AG09319 (cell line): ENCODE results near the gene USP48.

Experiments
- DNase-seq: peaks from one replicate; pipeline ENCODE4 v3.0.0-alpha.2; 2010; ENCODE audit warnings: low read depth; ENCODE audit errors: extremely low read depth
- CTCF ChIP-seq: IDR thresholded peaks from 2 replicates; pipeline ENCODE4 v1.5.1; 2011; ENCODE audit warnings: low read depth, mild to moderate bottlenecking, inconsistent platforms, low read length, moderate library complexity

Gene USP48

GRCh38 chr1:21724098-21724497 is 58.9 kb downstream of the USP48 start:
- no peak for TF ChIP-seq CTCF
- DNase-seq, result no peak

GRCh38 chr1:21721295-21721985 is 61.5 kb downstream of the USP48 start:
- no peak for DNase-seq
- no peak for TF ChIP-seq CTCF

GRCh38 chr1:21716169-21716568 is 66.8 kb downstream of the USP48 start:
- TF ChIP-seq CTCF, result no peak

GRCh38 chr1:21707891-21708290 is 75.1 kb downstream of the USP48 start:
- DNase-seq, result no peak
- no peak for TF ChIP-seq CTCF

More at GRCh38 chr1:21716169-21716568, 66.8 kb downstream of the USP48 start:
- DNase-seq, result no peak

GRCh38 chr1:21707086-21707840 is 75.7 kb downstream of the USP48 start:
- no peak for TF ChIP-seq CTCF
- DNase-seq, result no peak

- DNase-seq, result no peak
- no peak for TF ChIP-seq CTCF
Measured at GRCh38 chr1:21706151-21706835, 76.7 kb downstream of the USP48 start.

GRCh38 chr1:21705303-21705980 is 77.5 kb downstream of the USP48 start:
- TF ChIP-seq CTCF, result no peak
- no peak for DNase-seq
